IPS-15b (cell line): ENCODE results near the gene SIL1.

Experiments used
- H3K27me3 ChIP-seq: one replicate; pipeline ENCODE4 v1.6.1; 2013; ENCODE audit warnings: low read length; ENCODE audit not compliant: control insufficient read depth, insufficient read depth
- H3K36me3 ChIP-seq: one replicate; pipeline ENCODE4 v1.6.1; 2013; ENCODE audit warnings: low read length; ENCODE audit not compliant: control insufficient read depth, insufficient read depth
- H3K4me1 ChIP-seq: one replicate; pipeline ENCODE4 v1.6.1; 2013; ENCODE audit warnings: mild to moderate bottlenecking, low read length; ENCODE audit not compliant: control insufficient read depth, insufficient read depth
- H3K4me3 ChIP-seq: one replicate; pipeline ENCODE4 v1.5.1; 2013; ENCODE audit warnings: low read depth, low read length
- H3K9ac ChIP-seq: one replicate; pipeline ENCODE4 v1.6.1; 2013; ENCODE audit warnings: low read depth, mild to moderate bottlenecking, low read length
- H3K9me3 ChIP-seq: one replicate; pipeline ENCODE4 v1.6.1; 2013; ENCODE audit warnings: mild to moderate bottlenecking, low read length; ENCODE audit not compliant: control insufficient read depth, insufficient read depth

Gene SIL1

DNA sequence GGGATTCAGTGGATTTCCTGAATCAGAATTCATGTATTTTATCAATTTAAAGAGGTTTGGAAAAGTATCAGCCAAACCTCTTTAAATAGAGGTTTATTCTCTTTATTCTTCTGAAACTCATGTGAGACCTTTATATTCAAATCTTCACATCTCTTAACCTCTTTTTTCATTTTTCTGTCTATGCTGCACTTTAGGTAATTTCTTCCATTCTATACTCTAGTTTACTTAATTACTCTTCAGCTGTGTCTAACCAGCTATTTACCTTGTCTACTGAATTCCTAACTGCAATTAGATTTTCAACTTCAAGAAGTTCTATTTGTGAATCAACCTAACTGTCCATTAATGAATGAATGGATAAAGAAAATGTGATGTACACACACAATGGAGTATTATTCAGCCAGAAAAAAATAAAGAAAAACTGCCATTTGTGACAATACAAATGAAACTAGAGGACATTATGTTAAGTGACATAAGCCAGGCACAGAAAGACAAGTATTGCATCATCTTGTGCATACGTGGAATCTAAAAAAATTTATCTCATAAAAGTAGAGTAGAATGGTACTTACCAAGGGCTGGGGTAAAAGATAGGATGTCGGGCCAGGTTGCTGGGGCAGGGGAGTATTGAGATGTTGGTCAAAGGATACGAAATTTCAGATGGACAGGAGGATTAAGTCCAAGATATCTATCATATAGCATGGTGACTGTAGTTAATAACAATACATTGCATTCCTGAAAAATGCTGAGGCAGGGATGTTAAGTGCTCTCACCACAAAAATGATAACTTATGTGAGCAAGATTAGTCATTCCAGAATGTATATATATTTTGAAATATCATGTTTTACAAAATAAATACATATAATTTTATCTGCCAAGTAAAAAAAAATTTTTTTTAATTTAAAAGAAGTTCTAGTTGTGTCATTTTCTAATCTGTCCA is 193.5 kb downstream of the SIL1 start:
- H3K9me3 ChIP-seq, result no peaks in the 10 kb centered on the region
- H3K4me3 ChIP-seq, result no peak overlapping the region
- no peaks in the 10 kb centered on the region for H3K4me1 ChIP-seq
- H3K9ac ChIP-seq, result no peak overlapping the region
- H3K27me3 ChIP-seq, result no peaks in the 10 kb centered on the region
- H3K36me3 ChIP-seq, result no peaks in the 10 kb centered on the region

DNA sequence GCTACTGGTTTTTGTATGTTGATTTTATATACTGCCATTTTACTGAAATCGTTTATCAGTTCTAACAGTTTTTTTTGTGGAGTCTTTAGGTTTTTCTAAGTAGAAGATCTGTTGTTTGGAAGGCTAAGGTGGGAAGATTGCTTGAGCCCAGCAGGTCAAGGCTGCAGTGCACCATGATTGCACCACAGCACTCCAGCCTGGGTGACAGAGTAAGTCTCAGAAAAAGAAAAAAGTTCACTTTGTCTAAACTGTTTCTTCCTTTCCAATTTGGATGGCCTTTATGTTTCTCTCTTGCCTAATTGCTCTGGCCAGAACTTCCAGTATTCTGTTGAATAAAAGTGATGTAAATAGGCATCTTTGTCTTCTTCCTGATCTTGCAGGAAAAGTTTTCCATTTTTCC is 198.5 kb downstream of the SIL1 start:
- H3K4me1 ChIP-seq, result no peaks in the 10 kb centered on the region
- H3K27me3 ChIP-seq, result no peaks in the 10 kb centered on the region
- H3K4me3 ChIP-seq, result no peak overlapping the region
- H3K9me3 ChIP-seq, result no peaks in the 10 kb centered on the region
- H3K36me3 ChIP-seq, result no peaks in the 10 kb centered on the region
- H3K9ac ChIP-seq, result no peak overlapping the region

DNA sequence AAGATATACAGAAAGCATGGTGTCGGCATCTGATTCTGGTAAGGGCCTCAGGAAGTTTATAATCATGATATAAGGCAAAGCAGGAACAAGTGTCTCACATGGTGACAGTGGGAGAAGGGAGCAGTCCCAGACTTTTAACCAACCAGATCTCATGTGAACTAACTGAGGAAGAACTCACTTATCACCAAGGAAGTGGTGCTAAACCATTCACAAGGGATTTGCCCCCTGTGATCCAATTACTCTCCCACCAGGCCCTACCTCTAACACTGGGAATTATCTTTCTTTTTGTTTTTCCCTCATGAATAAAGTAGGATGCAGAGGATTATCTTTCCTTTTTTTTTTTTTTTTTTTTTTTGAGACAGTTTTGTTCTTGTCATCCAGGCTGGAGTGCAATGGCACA is 199.6 kb downstream of the SIL1 start:
- no peaks in the 10 kb centered on the region for H3K27me3 ChIP-seq
- no peak overlapping the region for H3K4me3 ChIP-seq
- no peaks in the 10 kb centered on the region for H3K36me3 ChIP-seq
- H3K9me3 ChIP-seq, result no peaks in the 10 kb centered on the region
- no peak overlapping the region for H3K9ac ChIP-seq
- no peaks in the 10 kb centered on the region for H3K4me1 ChIP-seq

DNA sequence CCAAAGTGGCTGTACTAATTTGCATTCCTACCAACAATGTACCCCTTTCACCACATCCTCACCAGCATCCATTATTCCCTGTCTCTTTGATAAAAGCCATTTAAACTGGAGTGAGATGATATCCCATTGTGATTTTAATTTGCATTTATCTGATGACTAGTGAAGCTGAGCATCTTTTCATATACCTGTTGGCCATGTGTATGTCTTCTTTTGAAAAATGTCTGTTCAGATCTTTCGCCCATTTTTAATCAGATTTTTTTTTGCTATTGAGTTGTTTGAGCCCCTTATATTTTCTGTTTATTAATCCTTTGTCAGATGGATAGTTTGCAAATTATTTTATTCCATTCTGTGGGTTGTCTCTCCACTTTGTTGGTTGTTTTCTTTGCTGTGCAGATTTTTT is 202.0 kb downstream of the SIL1 start:
- H3K4me1 ChIP-seq, result no peaks in the 10 kb centered on the region

DNA sequence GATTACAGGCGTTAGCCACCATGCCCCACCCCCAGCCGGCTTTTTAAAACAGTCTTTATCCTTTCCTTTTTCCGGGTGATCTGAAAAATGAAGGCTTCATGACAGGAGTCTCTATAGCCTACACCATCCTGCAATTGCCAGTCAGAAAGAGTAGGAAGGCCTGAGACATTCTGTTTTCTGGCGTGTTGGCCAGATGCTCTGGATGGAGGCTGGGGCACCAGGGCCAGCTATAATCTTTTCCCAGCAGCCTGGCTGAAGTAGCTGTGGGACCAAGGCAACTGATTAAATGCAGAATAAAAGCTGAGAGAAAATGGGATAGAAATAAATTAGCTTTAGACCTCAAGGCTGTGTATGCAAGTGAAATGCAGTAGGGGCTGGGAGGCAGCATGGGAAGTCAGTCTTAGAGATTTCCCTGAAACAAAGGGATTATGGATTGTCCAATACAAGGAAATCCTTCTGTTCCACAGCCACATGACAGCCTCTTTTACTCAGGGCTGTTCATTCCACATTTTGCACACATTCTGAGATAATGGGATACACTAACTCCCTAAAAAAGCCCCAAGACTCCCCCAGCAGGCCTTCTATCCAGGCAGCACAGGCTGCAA is 207.1 kb downstream of the SIL1 start:
- Histone ChIP-seq H3K4me3 (no peak overlapping the region), H3K36me3 (no peaks in the 10 kb centered on the region), H3K4me1 (no peaks in the 10 kb centered on the region)

More for the DNA sequence above, 202.0 kb downstream of the SIL1 start:
- no peaks in the 10 kb centered on the region for H3K36me3 ChIP-seq
- H3K9ac ChIP-seq, result no peak overlapping the region
- H3K9me3 ChIP-seq, result no peaks in the 10 kb centered on the region
- H3K27me3 ChIP-seq, result no peaks in the 10 kb centered on the region
- no peak overlapping the region for H3K4me3 ChIP-seq

DNA sequence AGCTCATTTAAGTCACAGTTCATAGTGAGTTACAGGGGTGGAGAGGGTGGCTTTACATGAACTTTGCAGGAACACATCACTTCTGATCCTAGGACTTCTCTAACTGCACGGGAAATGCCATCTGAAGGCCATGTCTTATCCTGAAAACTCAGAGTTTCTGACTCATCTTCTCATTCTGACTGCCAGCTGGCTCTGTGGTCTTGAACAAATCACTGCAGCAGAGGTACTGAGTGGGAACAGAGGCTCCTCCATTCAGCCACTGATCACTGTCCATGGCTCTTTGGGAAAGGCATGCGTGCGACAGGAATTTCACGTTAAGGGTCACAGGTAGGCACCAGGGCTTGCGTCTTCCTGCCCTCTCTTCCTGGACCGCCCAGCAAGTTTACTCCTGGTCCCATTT is 208.4 kb downstream of the SIL1 start:
- H3K36me3 ChIP-seq, result no peaks in the 10 kb centered on the region
- H3K9ac ChIP-seq, result no peak overlapping the region
- H3K4me1 ChIP-seq, result no peaks in the 10 kb centered on the region
- H3K9me3 ChIP-seq, result no peaks in the 10 kb centered on the region
- H3K27me3 ChIP-seq, result no peaks in the 10 kb centered on the region
- H3K4me3 ChIP-seq, result no peak overlapping the region

More for the DNA sequence above, 207.1 kb downstream of the SIL1 start:
- H3K9ac ChIP-seq, result no peak overlapping the region
- no peaks in the 10 kb centered on the region for H3K9me3 ChIP-seq
- H3K27me3 ChIP-seq, result no peaks in the 10 kb centered on the region

DNA sequence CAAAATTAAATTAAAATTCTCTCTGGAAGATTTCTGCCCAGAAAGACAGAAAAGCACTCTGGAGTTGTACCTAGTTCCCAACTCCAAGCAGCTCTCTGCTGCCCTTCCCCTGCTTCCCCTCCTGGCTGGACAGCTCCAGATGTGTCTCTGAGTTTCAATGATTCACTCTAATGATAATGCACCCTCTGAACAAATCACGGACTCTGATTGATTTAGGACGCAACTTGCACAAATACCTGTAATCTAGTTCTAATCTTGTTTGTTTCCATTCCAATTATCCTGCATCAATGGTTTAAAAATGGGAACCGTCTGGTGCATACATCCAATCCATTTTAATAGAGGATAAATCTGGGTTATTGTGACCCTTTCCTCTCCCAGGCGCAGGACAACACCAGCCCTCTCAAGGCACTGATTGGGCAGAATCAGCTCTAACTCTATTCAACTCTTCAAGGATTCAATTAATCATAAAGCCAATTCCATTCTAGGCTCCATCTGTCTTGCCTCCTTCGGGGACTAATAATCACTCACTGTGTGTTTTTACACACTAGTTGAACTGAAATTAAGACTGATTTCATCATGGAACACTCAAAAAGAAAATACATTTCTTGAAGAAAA is 211.9 kb downstream of the SIL1 start:
- no peaks in the 10 kb centered on the region for H3K9me3 ChIP-seq
- no peak overlapping the region for H3K4me3 ChIP-seq
- H3K36me3 ChIP-seq, result no peaks in the 10 kb centered on the region
- no peak overlapping the region for H3K9ac ChIP-seq
- no peaks in the 10 kb centered on the region for H3K27me3 ChIP-seq
- H3K4me1 ChIP-seq, result no peaks in the 10 kb centered on the region

DNA sequence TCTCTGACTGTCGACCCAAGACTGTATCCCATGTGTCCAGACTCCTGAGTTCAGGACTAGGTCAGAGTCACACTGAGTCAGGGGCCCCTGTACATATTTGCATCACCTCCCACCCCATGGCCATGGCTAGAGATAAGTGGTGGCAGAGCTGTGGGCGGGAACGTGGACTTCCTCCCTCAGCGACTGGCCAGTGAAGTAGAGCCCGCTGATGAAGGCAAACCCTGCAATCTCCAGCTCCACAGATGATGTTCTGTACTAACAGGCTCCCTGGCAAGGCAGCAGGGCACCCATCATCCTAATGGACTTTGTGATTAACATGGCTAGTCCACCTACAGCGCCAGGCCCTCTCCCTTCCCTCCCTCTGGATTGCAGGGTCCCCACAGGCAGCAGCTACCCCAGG is 212.5 kb downstream of the SIL1 start:
- Histone ChIP-seq H3K4me3 (no peak overlapping the region), H3K27me3 (no peaks in the 10 kb centered on the region), H3K36me3 (no peaks in the 10 kb centered on the region), H3K9me3 (no peaks in the 10 kb centered on the region), H3K9ac (no peak overlapping the region), H3K4me1 (no peaks in the 10 kb centered on the region)

DNA sequence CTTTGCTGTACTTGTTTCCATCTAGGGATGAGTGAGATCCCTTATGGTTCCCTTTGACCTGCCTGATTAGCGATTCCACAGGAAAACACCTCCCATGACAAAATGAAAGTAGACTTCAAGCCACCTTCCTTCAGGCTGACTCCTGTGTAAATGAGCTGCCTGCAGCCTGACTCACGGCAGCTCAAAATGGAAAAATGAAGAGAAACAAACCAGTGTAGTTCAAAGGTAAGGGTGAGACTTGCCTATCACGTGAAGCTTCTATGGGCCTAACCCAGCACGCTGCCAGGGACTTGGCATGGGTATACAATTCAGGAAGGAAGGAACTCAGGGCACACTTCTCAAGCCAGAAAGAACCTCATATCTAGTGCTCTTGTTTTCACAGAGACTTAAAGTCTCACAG is 212.9 kb downstream of the SIL1 start:
- no peak overlapping the region for H3K9ac ChIP-seq
- no peaks in the 10 kb centered on the region for H3K4me1 ChIP-seq
- H3K4me3 ChIP-seq, result no peak overlapping the region
- H3K36me3 ChIP-seq, result no peaks in the 10 kb centered on the region
- no peaks in the 10 kb centered on the region for H3K27me3 ChIP-seq
- H3K9me3 ChIP-seq, result no peaks in the 10 kb centered on the region

DNA sequence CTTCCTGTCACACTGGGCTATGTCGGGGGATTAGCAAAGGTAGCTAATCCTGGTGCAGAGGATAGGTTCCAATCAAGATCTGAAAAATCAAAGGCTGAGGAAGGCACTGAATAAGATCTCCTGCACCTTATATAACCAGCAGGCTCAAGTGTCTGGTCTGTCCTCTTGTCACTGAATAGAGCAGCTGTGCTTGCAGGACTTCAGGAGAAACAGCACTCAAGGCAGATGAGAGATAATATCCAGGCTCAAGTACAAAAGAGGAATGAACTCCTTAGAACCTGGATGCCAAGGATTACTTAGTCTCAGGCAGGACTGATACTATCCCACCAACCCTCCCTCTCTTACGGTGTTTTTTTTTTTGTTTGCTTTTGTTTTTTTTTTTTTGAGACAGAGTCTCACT is 214.2 kb downstream of the SIL1 start:
- Histone ChIP-seq H3K4me3 (no peak overlapping the region), H3K9ac (no peak overlapping the region), H3K4me1 (no peaks in the 10 kb centered on the region), H3K36me3 (no peaks in the 10 kb centered on the region), H3K27me3 (no peaks in the 10 kb centered on the region), H3K9me3 (no peaks in the 10 kb centered on the region)

DNA sequence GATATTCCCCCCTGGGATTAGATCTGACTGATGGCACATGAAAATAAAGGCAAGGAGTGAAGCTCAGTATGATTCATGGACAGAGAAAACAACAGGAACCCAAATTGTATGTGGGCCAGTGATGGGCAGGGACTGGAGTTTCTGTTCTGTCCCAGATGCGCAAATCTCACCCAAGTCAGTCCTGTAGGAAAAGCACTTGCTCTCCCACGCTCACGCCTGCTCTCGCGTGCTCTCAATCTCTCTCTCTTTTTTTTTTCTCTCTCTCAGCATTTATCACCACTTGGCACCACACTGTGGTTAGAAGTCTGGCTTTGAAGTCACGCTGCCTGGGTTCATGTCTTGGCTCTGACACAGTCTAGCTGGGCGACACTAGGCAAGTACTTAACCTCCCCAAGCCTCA is 216.6 kb downstream of the SIL1 start:
- H3K9me3 ChIP-seq, result no peaks in the 10 kb centered on the region
- no peak overlapping the region for H3K9ac ChIP-seq
- H3K4me1 ChIP-seq, result no peaks in the 10 kb centered on the region
- H3K36me3 ChIP-seq, result no peaks in the 10 kb centered on the region
- no peaks in the 10 kb centered on the region for H3K27me3 ChIP-seq
- H3K4me3 ChIP-seq, result no peak overlapping the region

DNA sequence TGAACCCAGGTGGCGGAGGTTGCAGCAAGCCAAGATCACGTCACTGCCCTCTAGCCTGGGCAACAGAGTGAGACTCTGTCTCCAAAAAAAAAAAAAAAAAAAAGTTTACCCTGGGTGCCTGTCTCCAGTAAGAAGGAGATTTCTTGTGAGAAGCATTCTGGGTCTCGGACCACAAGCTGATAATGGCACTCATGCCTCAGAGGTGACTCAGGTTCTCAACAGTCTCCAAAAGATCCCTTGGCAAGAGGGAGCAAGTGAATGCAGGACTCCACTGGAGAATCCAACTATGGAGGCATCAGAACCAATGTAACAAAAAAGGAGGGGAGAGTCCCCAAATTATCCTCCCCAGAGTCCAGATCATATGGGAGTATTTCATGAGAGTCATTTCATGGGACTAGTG is 217.0 kb downstream of the SIL1 start:
- H3K9me3 ChIP-seq, result no peaks in the 10 kb centered on the region
- no peak overlapping the region for H3K9ac ChIP-seq
- H3K4me3 ChIP-seq, result no peak overlapping the region
- no peaks in the 10 kb centered on the region for H3K27me3 ChIP-seq
- no peaks in the 10 kb centered on the region for H3K36me3 ChIP-seq
- H3K4me1 ChIP-seq, result no peaks in the 10 kb centered on the region
